HepG2 (cell line): ENCODE measurements around the gene DLL3. TPM values are rescaled to one million over a fixed set of nuclear protein-coding genes. Genes with fewer than 3 reads are reported as not detected.

ENCODE experiments used
- ARNTL ChIP-seq: sonication (generic); formaldehyde crosslinking; IDR thresholded peaks from 2 replicates; pipeline ENCODE4 v1.4.0; 2020; ENCODE audit warnings: mild to moderate bottlenecking, missing genetic modification reagents
- ESRRA ChIP-seq: sonication (generic); formaldehyde crosslinking; IDR thresholded peaks from 2 replicates; pipeline ENCODE4 v1.5.1; 2020; ENCODE audit warnings: mild to moderate bottlenecking, low read depth, missing genetic modification reagents
- NKX3-1 ChIP-seq: sonication (generic); formaldehyde crosslinking; IDR thresholded peaks from 2 replicates; pipeline ENCODE4 v1.5.0; 2020; ENCODE audit warnings: missing genetic modification reagents
- NR2F6 ChIP-seq, 2 experiments: IDR thresholded peaks; 2 replicates each; pipeline ENCODE4 v1.6.1; 2016; ENCODE audit warnings: antibody characterized with exemption in 1 of 2, mild to moderate bottlenecking in 1 of 2
- PCBP2 ChIP-seq: fragments of 200-400 bp; formaldehyde crosslinking; optimal IDR thresholded peaks from 2 replicates; pipeline ENCODE3; 2018; ENCODE audit warnings: low read length, low read depth; ENCODE audit not compliant: poor library complexity, severe bottlenecking
- PHF21A ChIP-seq: sonication (generic); formaldehyde crosslinking; IDR thresholded peaks from 2 replicates; pipeline ENCODE4 v1.5.0; 2020; ENCODE audit warnings: mild to moderate bottlenecking, missing genetic modification reagents
- RAD21 ChIP-seq: fragments of 450-650 bp; formaldehyde crosslinking; IDR thresholded peaks from 2 replicates; pipeline ENCODE4 v1.5.0; 2020; ENCODE audit warnings: mild to moderate bottlenecking
- RNF2 ChIP-seq: fragments of 450-650 bp; conservative IDR thresholded peaks from 2 replicates; pipeline ENCODE4 v1.6.1; 2016; ENCODE audit warnings: low read depth
- YEATS4 ChIP-seq: sonication (generic); formaldehyde crosslinking; IDR thresholded peaks from 2 replicates; pipeline ENCODE4 v1.4.0; 2020; ENCODE audit warnings: missing genetic modification reagents, borderline replicate concordance
- ZBTB38 ChIP-seq: sonication (generic); formaldehyde crosslinking; IDR thresholded peaks from 2 replicates; pipeline ENCODE4 v1.5.1; 2020; ENCODE audit warnings: mild to moderate bottlenecking, missing genetic modification reagents
- ZNF839 ChIP-seq: sonication (generic); formaldehyde crosslinking; IDR thresholded peaks from 2 replicates; pipeline ENCODE4 v1.4.0; 2020; ENCODE audit warnings: missing genetic modification reagents, mild to moderate bottlenecking, borderline replicate concordance
- polyA plus RNA-seq, 8 experiments: library from polyadenylated mRNA; depleted of rRNA in 3 of 8; stranded (reverse) in 7 of 8; unstranded in 1 of 8; fragments of >200 nt; fragmentation: Illumina TruSeq in 4 of 8; extraction: Trizol in 4 of 8; gene quantifications; 2 replicates each; pipeline versions ENCODE4 v1.2.1 to v1.2.3, GENCODE V29; 2011 to 2016; ENCODE audit warnings: low read depth in 4 of 8, missing spikeins in 1 of 8, mixed read lengths in 1 of 8; ENCODE audit not compliant: insufficient read depth in 1 of 8
- total RNA-seq, 5 experiments: library from RNA; depleted of rRNA; stranded (reverse); fragments of >200 nt; fragmentation: Illumina TruSeq; extraction: Trizol; gene quantifications; 2 replicates each; pipeline ENCODE4 v1.2.3, GENCODE V29; 2016; ENCODE audit warnings: low read depth in 1 of 5
- TF ChIP-seq, protein P1 (sequence below): sonication (generic); formaldehyde crosslinking; conservative IDR thresholded peaks from 2 replicates; pipeline ENCODE4 v1.4.0; 2020; ENCODE audit warnings: mild to moderate bottlenecking, missing genetic modification reagents, moderate library complexity
- TF ChIP-seq, protein P2 (sequence below): sonication (generic); formaldehyde crosslinking; IDR thresholded peaks from 2 replicates; pipeline ENCODE4 v1.4.0; 2020; ENCODE audit warnings: missing genetic modification reagents, low read depth, mild to moderate bottlenecking, borderline replicate concordance
- TF ChIP-seq, protein P3 (sequence below): sonication (generic); formaldehyde crosslinking; IDR thresholded peaks from 2 replicates; pipeline ENCODE4 v1.9.0; 2022; ENCODE audit warnings: missing genetic modification reagents, mild to moderate bottlenecking, borderline replicate concordance
- TF ChIP-seq, protein P4 (sequence below): sonication (generic); formaldehyde crosslinking; IDR thresholded peaks from 2 replicates; pipeline ENCODE4 v1.4.0; 2020; ENCODE audit warnings: missing genetic modification reagents

DLL3 gene
- total and polyA plus RNA-seq, 2 of the 13 experiments (the other 11 are each of a cell fraction or from before 2014, with no cell fraction given), result 0.35 to 0.55 TPM

DNA sequence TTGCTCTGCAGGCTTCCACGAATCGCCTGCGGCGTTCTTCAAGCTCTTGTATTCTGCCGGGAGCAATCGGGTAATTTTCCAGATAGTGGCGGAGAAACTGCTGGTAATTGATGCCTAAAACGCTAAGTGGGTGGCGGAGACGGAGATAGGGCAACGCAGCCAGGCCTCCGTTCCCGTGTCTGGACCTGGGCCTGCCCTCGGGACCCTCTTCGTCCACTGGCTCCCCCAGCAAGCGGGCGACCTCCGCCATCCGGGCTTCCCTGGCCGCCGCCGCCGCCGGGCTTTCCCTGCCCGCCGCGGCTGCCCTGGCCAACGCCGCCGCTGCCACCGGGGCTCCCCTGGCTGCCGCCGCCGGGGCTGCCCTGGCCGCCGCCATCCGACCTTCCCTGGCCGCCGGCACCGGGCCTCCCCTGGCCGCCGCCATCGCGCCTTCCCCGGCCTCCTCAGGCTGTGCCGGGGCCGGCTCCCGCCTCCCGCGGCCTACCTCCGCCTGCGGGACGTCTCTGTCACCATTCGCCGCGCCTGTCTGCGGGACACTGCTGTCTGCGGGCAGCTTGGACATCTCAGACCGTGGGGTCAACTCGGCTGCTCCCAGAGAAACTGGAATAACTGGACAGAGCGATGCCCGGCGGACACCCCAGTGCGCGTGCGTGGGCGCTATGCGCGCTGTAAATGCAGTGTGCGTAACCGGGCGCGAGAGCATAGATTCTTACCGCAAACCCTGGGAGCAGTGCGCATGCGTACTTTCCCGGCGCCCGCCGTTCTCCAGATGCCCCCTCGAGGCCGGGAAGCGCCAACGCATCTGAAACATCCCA, 41.0 kb downstream of the DLL3 start, which contains the start of gene EID2 (continued):
- TF ChIP-seq, protein P1, sequence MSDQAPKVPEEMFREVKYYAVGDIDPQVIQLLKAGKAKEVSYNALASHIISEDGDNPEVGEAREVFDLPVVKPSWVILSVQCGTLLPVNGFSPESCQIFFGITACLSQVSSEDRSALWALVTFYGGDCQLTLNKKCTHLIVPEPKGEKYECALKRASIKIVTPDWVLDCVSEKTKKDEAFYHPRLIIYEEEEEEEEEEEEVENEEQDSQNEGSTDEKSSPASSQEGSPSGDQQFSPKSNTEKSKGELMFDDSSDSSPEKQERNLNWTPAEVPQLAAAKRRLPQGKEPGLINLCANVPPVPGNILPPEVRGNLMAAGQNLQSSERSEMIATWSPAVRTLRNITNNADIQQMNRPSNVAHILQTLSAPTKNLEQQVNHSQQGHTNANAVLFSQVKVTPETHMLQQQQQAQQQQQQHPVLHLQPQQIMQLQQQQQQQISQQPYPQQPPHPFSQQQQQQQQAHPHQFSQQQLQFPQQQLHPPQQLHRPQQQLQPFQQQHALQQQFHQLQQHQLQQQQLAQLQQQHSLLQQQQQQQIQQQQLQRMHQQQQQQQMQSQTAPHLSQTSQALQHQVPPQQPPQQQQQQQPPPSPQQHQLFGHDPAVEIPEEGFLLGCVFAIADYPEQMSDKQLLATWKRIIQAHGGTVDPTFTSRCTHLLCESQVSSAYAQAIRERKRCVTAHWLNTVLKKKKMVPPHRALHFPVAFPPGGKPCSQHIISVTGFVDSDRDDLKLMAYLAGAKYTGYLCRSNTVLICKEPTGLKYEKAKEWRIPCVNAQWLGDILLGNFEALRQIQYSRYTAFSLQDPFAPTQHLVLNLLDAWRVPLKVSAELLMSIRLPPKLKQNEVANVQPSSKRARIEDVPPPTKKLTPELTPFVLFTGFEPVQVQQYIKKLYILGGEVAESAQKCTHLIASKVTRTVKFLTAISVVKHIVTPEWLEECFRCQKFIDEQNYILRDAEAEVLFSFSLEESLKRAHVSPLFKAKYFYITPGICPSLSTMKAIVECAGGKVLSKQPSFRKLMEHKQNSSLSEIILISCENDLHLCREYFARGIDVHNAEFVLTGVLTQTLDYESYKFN (CRISPR knock-in tag), result peak; percentile 25; the same call in 1 of the 2 replicates
- TF ChIP-seq, protein P2, sequence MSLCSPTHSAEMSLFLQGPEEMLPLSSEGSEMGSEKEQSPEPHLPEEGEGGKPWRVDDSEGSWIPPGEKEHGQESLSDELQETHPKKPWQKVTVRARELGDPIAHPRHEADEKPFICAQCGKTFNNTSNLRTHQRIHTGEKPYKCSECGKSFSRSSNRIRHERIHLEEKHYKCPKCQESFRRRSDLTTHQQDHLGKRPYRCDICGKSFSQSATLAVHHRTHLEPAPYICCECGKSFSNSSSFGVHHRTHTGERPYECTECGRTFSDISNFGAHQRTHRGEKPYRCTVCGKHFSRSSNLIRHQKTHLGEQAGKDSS (CRISPR knock-in tag), result peak; percentile 59; the same call in 1 of the 2 replicates
- TF ChIP-seq NKX3-1 (CRISPR knock-in tag) (0 out of 2 replicates have a peak, but pooled peaks have one; percentile 66), RAD21 (CRISPR knock-in tag) (0 out of 2 replicates have a peak, but pooled peaks have one; percentile 35), ESRRA (CRISPR knock-in tag) (no peak), PHF21A (CRISPR knock-in tag) (no peak), RNF2 (0 out of 2 replicates have a peak, but pooled peaks have one; percentile 50), ARNTL (CRISPR knock-in tag) (no peak), NR2F6 (IDR thresholded peaks at IDR 0.05) (no peak), NR2F6 (CRISPR knock-in tag; IDR thresholded peaks at IDR 0.05) (peak; percentile 18; the same call in 1 of the 2 replicates), ZNF839 (CRISPR knock-in tag) (no peak), ZBTB38 (peak; percentile 34; the same call in 1 of the 2 replicates), PCBP2 (no peak), YEATS4 (CRISPR knock-in tag) (peak; percentile 73; the same call in 1 of the 2 replicates)
- TF ChIP-seq, protein P3, sequence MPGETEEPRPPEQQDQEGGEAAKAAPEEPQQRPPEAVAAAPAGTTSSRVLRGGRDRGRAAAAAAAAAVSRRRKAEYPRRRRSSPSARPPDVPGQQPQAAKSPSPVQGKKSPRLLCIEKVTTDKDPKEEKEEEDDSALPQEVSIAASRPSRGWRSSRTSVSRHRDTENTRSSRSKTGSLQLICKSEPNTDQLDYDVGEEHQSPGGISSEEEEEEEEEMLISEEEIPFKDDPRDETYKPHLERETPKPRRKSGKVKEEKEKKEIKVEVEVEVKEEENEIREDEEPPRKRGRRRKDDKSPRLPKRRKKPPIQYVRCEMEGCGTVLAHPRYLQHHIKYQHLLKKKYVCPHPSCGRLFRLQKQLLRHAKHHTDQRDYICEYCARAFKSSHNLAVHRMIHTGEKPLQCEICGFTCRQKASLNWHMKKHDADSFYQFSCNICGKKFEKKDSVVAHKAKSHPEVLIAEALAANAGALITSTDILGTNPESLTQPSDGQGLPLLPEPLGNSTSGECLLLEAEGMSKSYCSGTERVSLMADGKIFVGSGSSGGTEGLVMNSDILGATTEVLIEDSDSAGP (CRISPR knock-in tag), result peak; percentile 54; the same call in 1 of the 2 replicates
- TF ChIP-seq, protein P4, sequence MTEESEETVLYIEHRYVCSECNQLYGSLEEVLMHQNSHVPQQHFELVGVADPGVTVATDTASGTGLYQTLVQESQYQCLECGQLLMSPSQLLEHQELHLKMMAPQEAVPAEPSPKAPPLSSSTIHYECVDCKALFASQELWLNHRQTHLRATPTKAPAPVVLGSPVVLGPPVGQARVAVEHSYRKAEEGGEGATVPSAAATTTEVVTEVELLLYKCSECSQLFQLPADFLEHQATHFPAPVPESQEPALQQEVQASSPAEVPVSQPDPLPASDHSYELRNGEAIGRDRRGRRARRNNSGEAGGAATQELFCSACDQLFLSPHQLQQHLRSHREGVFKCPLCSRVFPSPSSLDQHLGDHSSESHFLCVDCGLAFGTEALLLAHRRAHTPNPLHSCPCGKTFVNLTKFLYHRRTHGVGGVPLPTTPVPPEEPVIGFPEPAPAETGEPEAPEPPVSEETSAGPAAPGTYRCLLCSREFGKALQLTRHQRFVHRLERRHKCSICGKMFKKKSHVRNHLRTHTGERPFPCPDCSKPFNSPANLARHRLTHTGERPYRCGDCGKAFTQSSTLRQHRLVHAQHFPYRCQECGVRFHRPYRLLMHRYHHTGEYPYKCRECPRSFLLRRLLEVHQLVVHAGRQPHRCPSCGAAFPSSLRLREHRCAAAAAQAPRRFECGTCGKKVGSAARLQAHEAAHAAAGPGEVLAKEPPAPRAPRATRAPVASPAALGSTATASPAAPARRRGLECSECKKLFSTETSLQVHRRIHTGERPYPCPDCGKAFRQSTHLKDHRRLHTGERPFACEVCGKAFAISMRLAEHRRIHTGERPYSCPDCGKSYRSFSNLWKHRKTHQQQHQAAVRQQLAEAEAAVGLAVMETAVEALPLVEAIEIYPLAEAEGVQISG (CRISPR knock-in tag), result peak; percentile 74
